CD4-positive, alpha-beta T cell treated with Interleukin-10 for 1 hour (primary cell): ENCODE data around the gene MTHFR.

Experiments used
- DNase-seq: peaks from one replicate; pipeline ENCODE4 v3.0.0-alpha.2; 2020

The MTHFR gene

GRCh38 chr1:11795238-11795890, 10.4 kb downstream of the MTHFR start:
- no peak for DNase-seq

GRCh38 chr1:11794446-11795237, 11.1 kb downstream of the MTHFR start:
- no peak for DNase-seq

- DNase-seq, result no peak
These were observed 11.9 kb downstream of the MTHFR start for GRCh38 chr1:11793819-11794218.

DNA sequence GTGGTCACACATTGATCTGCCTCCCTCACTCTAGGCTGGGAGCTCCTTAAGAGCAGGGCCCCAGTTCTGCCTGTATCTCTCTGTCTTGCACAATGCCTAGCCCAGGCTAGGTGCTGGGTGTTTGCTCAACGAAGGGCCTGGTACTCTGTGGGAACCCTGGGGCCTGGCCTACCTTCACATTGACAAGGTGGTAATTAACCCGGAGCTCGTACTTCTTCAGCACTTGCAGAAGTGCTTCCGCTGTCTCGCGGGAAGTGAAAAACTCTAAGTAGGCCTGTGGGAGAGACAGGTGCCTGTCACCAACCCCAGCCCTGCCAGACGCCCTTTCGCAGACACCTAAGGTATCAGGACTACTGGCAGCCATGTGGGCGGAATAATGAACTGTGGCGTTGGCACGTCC, 13.7 kb downstream of the MTHFR start:
- DNase-seq, result no peak

DNA sequence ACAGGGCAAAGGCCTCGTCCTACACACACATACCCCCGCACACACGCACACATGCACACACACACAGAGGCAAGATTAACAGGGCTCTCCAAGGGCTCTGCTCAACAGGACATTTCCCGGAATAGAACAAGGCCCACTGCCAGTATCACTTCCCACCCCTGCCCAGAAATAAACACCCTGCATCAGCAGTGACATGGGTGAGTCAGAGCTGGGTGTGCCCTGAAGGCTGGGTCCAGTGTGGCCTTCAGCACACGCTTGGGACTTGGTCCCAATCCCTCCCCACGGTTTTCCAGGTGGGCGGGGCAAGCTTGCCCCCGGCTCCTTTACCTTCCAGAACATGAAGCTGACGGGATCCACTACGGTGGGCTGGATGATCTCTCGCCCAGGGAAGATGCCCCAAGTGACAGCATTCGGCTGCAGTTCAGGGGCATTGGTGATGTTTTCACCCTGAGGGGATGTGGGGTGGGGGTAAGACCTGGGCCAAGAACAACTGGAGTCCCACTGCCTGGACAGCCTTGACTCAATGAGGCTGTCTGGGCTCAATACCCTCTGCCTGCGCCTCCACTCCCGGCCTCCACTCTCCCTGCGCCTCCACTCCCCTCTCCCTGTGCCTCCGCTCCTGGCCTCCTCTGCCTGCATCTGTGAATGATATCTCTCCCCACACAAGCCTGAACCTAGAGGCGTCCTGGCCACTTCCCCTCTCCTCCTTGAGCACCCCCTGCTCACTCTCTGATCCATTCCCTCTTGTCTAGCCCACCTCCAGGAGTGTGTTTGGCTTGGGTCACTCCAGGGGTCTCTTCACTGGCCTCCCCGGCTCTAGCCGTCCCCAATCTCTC, 14.7 kb downstream of the MTHFR start:
- peak; percentile 44 for DNase-seq

DNA sequence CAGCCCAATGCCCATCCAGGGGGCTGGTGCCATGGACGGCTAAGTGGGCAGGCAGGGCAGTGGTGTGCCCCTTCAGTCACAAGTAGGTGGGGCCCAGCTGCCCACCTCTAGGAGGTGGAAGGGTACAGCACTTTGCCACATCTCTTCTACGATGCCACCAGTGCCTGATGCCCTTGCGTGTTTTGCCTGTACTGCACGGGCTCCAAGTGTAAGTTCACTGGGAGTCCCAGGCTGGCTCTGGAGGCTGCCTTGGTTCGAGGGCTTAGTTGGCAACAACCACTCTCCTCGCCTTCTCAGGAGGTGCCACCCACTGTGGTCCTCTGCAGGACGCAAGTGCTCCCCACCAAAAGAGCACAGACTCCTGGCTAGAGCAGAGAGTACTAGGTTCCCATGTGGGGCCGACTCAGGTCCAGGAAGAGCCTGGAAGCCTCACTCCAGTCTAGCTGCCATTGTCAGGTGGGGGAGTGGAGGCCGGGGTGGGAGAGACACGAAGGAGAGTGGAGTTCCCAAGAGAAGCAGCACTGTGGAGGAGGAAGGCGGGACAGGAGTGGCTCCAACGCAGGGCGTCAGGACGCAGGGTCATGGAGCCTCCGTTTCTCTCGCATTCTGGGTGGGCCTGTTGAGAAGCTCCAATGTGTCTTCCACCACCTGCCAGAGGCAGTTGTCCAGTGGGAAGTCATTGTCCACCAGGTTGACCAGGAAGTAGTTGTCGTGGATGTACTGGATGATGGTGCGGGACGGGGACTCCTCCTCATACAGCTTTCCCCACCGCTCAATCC, 15.5 kb downstream of the MTHFR start:
- DNase-seq, result no peak

DNA sequence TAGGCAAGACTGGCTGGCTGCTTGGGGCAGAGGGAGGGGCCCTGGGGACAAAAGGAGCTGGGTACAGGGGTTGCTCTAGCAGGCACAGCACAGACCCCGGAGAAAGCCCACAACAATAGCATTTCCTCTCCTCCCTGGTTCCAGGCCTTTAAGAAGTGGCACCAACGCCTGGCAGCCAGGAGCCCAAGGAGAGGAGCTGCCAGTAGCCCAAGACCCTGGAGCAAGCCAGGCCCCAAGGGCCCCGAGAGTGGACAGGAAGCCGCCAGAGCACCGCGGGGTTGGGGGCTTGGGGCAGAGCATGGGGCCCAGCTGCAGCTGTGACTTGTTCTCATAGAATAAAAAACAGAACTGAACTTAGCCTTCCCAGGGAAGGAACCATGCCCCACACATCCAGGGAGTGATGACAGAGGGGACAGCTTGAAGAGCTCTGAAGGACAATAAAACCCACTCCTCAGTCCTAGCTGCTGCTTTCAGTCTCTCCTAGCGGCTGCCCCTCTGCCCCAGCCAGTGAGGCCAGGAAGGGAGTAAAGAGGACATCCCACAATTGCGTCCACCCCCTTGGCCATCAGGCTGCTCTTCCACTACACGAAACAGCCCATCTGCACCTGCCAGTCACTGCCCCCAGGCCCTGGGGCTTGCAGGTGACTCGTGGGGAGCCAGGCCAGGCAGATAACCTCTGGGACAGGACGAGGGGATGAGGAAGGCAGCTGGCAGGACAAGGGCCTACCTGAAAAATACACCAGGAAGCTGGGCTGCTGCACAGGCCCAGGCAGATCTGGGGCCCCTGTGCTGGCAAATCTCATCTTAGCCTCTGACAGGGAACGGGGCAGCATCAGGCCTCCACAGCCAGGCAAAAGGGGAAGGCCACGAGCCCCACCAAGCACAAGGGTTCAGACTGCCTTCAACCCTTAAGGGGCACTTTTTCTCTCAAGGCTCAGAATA, 16.4 kb downstream of the MTHFR start:
- no peak for DNase-seq

DNA sequence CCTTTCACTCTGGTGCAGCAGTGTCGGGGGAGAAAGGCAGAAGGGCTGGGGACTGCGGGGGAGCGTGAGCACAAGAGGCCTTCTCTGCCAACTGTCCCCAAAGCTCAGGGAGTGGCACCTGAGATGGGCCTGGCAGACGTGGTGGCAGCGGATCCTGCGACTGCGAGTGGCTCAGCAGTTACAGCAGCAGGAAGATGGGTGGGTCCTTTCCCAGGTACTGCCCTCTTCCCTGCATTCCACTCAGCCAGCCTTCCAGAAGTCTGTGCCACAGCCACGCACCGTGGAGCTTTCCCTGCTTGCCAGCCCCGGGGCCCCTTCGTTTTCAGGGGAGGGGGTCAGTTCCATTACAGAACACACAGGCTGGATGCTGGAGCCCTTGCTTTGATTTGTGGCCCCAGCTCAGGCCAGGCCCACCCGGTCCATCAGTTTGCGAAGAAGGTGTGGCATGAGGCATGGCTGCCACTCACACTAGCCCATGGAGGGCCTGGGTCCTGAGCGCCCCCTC, 17.2 kb downstream of the MTHFR start:
- no peak for DNase-seq

GRCh38 chr1:11787804-11788436, 17.8 kb downstream of the MTHFR start:
- DNase-seq, result no peak

DNA sequence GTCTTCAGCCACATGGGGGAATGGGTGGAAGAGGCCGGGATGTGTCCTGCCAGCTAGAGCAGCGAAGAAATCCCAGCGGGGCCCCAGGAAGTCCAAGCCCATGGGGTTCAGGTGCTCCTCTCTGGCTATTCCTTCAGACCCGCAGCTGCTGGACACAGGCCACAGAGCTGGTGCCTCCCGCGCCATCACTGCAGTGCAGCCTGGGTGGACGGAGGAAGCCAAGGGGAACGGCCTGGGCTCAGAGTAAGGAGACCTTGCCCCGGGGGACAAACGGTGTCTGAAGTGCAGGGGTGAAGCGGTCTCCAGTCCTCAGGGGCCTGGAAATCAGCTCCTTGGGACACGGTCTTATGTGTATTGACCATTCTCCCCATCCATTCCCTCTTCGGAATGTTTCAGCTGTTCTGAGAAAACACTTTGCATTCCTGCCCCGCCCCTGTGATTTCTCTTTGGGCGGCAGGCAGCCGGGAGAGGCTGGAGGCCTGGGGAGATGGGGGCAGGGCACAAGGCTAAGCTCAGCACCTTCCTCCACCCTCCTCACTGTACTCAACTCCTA, 18.4 kb downstream of the MTHFR start:
- DNase-seq, result no peak

DNA sequence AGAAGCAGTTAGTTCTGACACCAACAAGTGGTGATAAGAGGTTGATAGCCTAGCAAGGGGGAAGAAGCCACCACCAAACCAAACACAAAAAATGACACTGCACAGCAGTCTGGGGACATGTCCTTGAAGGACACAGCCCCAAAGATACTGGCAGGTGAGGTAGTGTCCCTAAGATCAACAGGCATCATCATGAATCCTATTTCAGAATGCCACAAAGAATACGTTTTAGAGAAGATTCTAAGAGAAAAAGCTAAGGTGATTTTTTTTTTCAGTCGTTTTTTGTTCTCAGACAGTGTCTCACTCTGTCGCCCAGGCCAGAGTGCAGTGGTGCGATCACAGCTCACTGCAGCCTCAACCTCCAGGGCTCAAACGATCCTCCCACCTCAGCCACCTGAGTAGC, 19.6 kb downstream of the MTHFR start:
- DNase-seq, result no peak

- peak; percentile 43 for DNase-seq
These were observed 20.6 kb downstream of the MTHFR start for GRCh38 chr1:11784993-11785769.

GRCh38 chr1:11784256-11784992, 21.3 kb downstream of the MTHFR start:
- DNase-seq, result no peak

- DNase-seq, result no peak
These were observed 22.2 kb downstream of the MTHFR start for GRCh38 chr1:11783556-11783955.

DNA sequence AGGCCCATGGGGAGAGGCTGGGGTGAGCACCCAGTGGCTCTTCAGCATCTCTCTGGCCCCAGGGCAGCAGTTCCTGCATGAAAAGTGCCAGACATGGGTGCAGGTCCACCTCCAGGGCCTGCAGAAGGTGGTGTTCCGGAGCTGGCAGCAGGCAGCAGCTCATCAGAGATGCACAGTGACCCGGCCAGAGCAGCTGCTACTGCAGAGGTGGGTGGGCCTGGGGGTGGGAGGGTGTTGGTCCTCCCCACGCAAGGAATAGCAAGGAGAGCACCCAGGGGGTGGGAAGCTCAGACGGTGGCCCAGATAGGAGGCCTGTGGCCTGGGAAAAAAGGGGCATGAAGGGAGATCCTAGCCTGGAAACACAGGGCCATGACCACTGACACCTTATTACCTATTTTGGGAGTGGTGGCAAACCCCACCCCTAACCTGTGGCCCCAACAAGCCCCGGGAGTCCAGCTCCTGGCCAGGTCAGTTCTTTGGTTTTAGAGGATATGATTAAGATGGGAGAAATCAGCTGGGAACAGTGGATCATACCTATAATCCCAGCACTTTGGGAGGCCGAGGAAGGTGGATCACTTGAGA, 23.5 kb downstream of the MTHFR start:
- no peak for DNase-seq

DNA sequence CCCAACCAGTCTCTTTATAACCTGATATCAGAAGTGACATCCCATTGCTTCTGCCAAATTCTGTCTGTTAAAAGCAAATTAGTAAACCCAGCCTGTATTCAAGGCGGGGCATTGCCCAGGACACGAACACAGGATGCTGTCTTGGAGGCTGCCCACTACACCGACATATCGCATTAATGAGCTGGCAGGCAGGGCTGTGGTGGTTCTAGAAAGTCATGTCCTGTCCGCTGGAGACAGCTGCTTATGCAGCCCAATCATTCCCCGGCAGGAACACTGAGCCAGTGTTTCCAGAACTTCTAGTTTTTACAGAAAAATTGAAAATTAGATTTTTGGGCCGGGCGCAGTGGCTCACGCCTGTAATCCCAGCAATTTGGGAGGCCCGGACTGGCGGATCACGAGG, 24.5 kb downstream of the MTHFR start:
- DNase-seq, result no peak

GRCh38 chr1:11780380-11781147, 25.2 kb downstream of the MTHFR start:
- DNase-seq, result no peak
